GM12878 (cell line): ENCODE results near the gene RAB36. TPM values are rescaled to one million over a fixed set of nuclear protein-coding genes. Genes with fewer than 3 reads are reported as not detected.
A peak's percentile ranks its signal among the peaks of the same experiment; 100 is the strongest.

Experiments
- ATAC-seq: fragments of 200-7000 bp; cut with Tn5 transposase; 3 replicates; pipeline ENCODE4 v1.9.1; 2020; ENCODE audit warnings: mild to moderate bottlenecking, moderate library complexity
- BruUV-seq: library from RNA; stranded (reverse); fragments of 400-500 nt; replicated peaks from 2 replicates; lab custom pipeline; 2021; lab: Mats Ljungman, UMichigan
- CTCF ChIA-PET: fragments of 300-600 bp; sonication (Branson Sonifier 250); formaldehyde crosslinking; extraction: SDS; loops from one replicate; lab custom pipeline; 2021; ENCODE audit warnings: inconsistent platforms; lab: Yijun Ruan, JAX
- POLR2A ChIA-PET: fragments of 350-600 bp; formaldehyde crosslinking; extraction: SDS; loops from one replicate; lab custom pipeline; 2021; ENCODE audit warnings: inconsistent platforms; lab: Charles Lee
- RAD21 ChIA-PET: fragments of 300-600 bp; sonication (Branson Sonifier 250); formaldehyde crosslinking; loops from one replicate; lab custom pipeline; 2023; ENCODE audit warnings: antibody characterized with exemption; ENCODE audit not compliant: unreplicated experiment; lab: Charles Lee
- SMC1A ChIA-PET: fragments of 300-600 bp; sonication (Branson Sonifier 250); formaldehyde crosslinking; loops from one replicate; lab custom pipeline; 2023; ENCODE audit not compliant: unreplicated experiment, uncharacterized antibody; lab: Charles Lee
- DNase-seq: peaks from one replicate; pipeline ENCODE4 v3.0.0-alpha.2; 2011; ENCODE audit warnings: low read depth, low spot score
- FAIRE-seq: peaks from 3 replicates; lab custom pipeline; 2011; peaks lifted over from hg19 to GRCh38; lab: Jason Lieb, UNC
- H2AFZ ChIP-seq: 2 replicates; pipeline ENCODE4 v1.6.0; 2011; ENCODE audit warnings: low read depth, low read length, control low read depth; ENCODE audit not compliant: control insufficient read depth
- H3K27ac ChIP-seq: 2 replicates; pipeline ENCODE4 v1.5.1; 2011; ENCODE audit warnings: control low read depth; ENCODE audit not compliant: control insufficient read depth, insufficient read depth
- H3K27me3 ChIP-seq, 2 experiments: replicated peaks in 1 of 2; 2 replicates each; pipeline versions ENCODE4 v1.6.0 to v1.6.1; 2011; ENCODE audit warnings: low read length in 1 of 2; ENCODE audit not compliant: control insufficient read depth in 2 of 2, insufficient read depth in 2 of 2
- H3K36me3 ChIP-seq, 2 experiments: 2 replicates each; pipeline ENCODE4 v1.5.1; 2011; ENCODE audit warnings: low read length in 1 of 2; ENCODE audit not compliant: control insufficient read depth in 2 of 2, insufficient read depth in 2 of 2
- H3K4me1 ChIP-seq: 2 replicates; pipeline ENCODE4 v1.6.1; 2011; ENCODE audit warnings: mild to moderate bottlenecking, low read length, moderate library complexity, mixed read lengths; ENCODE audit not compliant: control insufficient read depth, insufficient read depth
- H3K4me2 ChIP-seq: 2 replicates; pipeline ENCODE4 v1.6.0; 2011; ENCODE audit warnings: control low read depth; ENCODE audit not compliant: control insufficient read depth, insufficient read depth
- H3K4me3 ChIP-seq: fragments of 200-600 bp; sonication (generic); 2 replicates; pipeline ENCODE4 v1.5.1; 2016
- H3K79me2 ChIP-seq: 2 replicates; pipeline ENCODE4 v1.6.0; 2011; ENCODE audit warnings: low read length; ENCODE audit not compliant: control insufficient read depth, insufficient read depth
- H3K9ac ChIP-seq: 2 replicates; pipeline ENCODE4 v1.8.0; 2011; ENCODE audit warnings: low read length, control low read depth, mixed read lengths; ENCODE audit not compliant: control insufficient read depth, insufficient read depth
- H3K9me3 ChIP-seq: replicated peaks from 3 replicates; pipeline ENCODE4 v1.5.1; 2011; ENCODE audit warnings: mild to moderate bottlenecking, low read length; ENCODE audit not compliant: control insufficient read depth, insufficient read depth
- H4K20me1 ChIP-seq: 2 replicates; pipeline ENCODE4 v1.6.0; 2011; ENCODE audit not compliant: control insufficient read depth, insufficient read depth
- BACH1 ChIP-seq: fragments of 450-650 bp; IDR thresholded peaks from 2 replicates; pipeline ENCODE4 v1.6.1; 2017; ENCODE audit warnings: mild to moderate bottlenecking, borderline replicate concordance
- CBFB ChIP-seq: IDR thresholded peaks from 2 replicates; pipeline ENCODE4 v1.6.1; 2016; ENCODE audit warnings: antibody characterized with exemption, low read depth
- MEF2A ChIP-seq: IDR thresholded peaks from 2 replicates; pipeline ENCODE4 v1.6.1; 2011; ENCODE audit warnings: low read depth, mild to moderate bottlenecking, low read length, moderate library complexity; ENCODE audit not compliant: insufficient read depth
- NFIC ChIP-seq: IDR thresholded peaks from 2 replicates; pipeline ENCODE4 v1.6.1; 2012; ENCODE audit warnings: low read depth, mild to moderate bottlenecking, inconsistent platforms, low read length, moderate library complexity
- NFYB ChIP-seq: IDR thresholded peaks from 2 replicates; pipeline ENCODE4 v1.6.1; 2011; ENCODE audit warnings: low read depth, mild to moderate bottlenecking, low read length, improper control_type of control experiment, moderate library complexity; ENCODE audit not compliant: insufficient read depth
- PAX5 ChIP-seq: IDR thresholded peaks from 2 replicates; pipeline ENCODE4 v1.6.1; 2011; ENCODE audit warnings: low read depth, low read length, borderline replicate concordance
- PKNOX1 ChIP-seq: fragments of 450-650 bp; IDR thresholded peaks from 2 replicates; pipeline ENCODE4 v1.6.1; 2016; ENCODE audit warnings: mild to moderate bottlenecking
- RUNX3 ChIP-seq: IDR thresholded peaks from 2 replicates; pipeline ENCODE4 v1.6.1; 2012; ENCODE audit warnings: low read length, inconsistent platforms
- TARDBP ChIP-seq: IDR thresholded peaks from 2 replicates; pipeline ENCODE4 v1.6.1; 2016; ENCODE audit warnings: borderline replicate concordance
- TCF12 ChIP-seq: IDR thresholded peaks from 2 replicates; pipeline ENCODE4 v1.6.1; 2011; ENCODE audit warnings: low read depth, mild to moderate bottlenecking, low read length
- TCF3 ChIP-seq: IDR thresholded peaks from 2 replicates; pipeline ENCODE4 v1.6.1; 2012; ENCODE audit warnings: low read depth, mild to moderate bottlenecking, low read length, borderline replicate concordance; ENCODE audit not compliant: insufficient read depth
- TCF7 ChIP-seq: IDR thresholded peaks from 2 replicates; pipeline ENCODE4 v1.6.1; 2014; ENCODE audit warnings: antibody characterized with exemption, borderline replicate concordance
- ZBTB33 ChIP-seq: fragments of 450-650 bp; IDR thresholded peaks from 2 replicates; pipeline ENCODE4 v1.6.1; 2017; ENCODE audit warnings: mild to moderate bottlenecking
- WGBS: methylation state at CpG from one replicate; pipeline ENCODE4 v1.1.6; 2016; ENCODE audit warnings: low lambda C conversion rate; ENCODE audit not compliant: insufficient replicate concordance, insufficient coverage; ENCODE audit errors: missing lambda C conversion rate; 5-methylcytosine and 5-hydroxymethylcytosine counted together
- in situ Hi-C: fragments of 300-500 bp; cut with MboI; formaldehyde crosslinking; loops from 9 replicates; pipeline ENCODE4 v1.14.3; 2018; ENCODE audit warnings: mixed read lengths
- intact Hi-C: fragments of 100-400 bp; cut with micrococcal nuclease; formaldehyde crosslinking; loops from one replicate; pipeline ENCODE4 v1.14.2; 2022; ENCODE audit not compliant: unreplicated experiment
- polyA plus RNA-seq, 11 experiments: library from polyadenylated mRNA; depleted of rRNA in 4 of 11; unstranded in 6 of 11; stranded (reverse) in 5 of 11; fragments of >200 nt; fragmentation: Nextera tagmentation in 4 of 11; fragmentation: Illumina TruSeq in 1 of 11; extraction: Ambion mirVana in 4 of 11; extraction: Trizol in 1 of 11; gene quantifications; 1 replicate in 1 of 11; 2 replicates in 10 of 11; pipeline versions ENCODE4 v1.2.1 to v1.2.3, GENCODE V29; 2011 to 2016; ENCODE audit warnings: inconsistent platforms in 2 of 11, missing spikeins in 2 of 11, low read depth in 1 of 11
- total RNA-seq, 4 experiments: library from RNA; depleted of rRNA in 3 of 4; stranded (reverse); fragments of >200 nt in 3 of 4; fragmentation: Illumina TruSeq in 1 of 4; extraction: Trizol in 1 of 4; gene quantifications; 2 replicates each; pipeline versions ENCODE4 v1.2.1 to v1.2.3, GENCODE V29; 2013 to 2021
- TF ChIP-seq, protein P1 (sequence below): fragments of 450-650 bp; IDR thresholded peaks from 2 replicates; pipeline ENCODE4 v1.6.1; 2018; ENCODE audit warnings: borderline replicate concordance, mild to moderate bottlenecking; ENCODE audit not compliant: partially characterized antibody

Gene RAB36
- total and polyA plus RNA-seq, 10 of the 15 experiments (the other 5 are each of a cell fraction or from before 2014, with no cell fraction given), result 0.31 to 2.7 (median 1.1) TPM

DNA sequence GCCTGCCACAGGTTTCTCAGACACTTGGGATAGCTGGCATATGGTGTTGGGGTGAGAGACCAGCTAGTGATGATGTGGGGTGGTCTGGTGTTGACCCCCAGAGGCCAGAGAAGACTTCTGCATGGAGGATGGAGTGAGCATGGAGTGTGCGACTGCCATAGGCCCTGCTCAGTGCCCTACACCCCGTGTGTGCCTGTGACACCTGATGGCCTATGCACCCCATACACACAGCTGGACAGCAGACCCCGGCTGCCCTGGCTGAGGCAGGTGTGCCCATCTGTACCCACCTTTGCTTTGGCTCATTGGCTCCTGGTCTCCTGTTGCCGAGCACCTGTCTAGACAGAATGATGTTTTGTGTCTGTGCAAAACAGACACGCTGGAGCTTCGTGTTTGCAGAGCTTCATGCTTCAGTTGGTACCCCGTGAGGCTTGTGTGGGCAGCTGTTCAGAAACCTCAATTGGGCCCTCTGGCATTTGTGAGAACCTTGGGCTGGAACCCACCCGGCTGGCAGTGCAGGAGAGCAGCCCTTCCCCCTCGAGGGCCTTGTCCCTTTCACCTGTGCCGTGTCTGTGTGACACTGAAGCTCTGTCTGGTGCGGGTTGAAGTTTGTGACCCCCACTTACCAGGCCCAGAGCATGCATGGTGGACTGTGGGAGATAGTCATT, 62.6 kb downstream of the RAB36 start:
- no peak overlapping the region; the same call in 1 of the 2 replicates for H3K27ac ChIP-seq
- WGBS, result 12% methylated on average over 11 of the region's 11 CpGs
- peaks cover 3% of the 10 kb centered on the region; the same call in 1 of the 2 replicates for H4K20me1 ChIP-seq
- in situ Hi-C loops (no loop called here), intact Hi-C loops (no loop called here)
- no peak overlapping the region for H3K4me2 ChIP-seq
- FAIRE-seq (peak; percentile 68), ATAC-seq (peak; percentile 59), DNase-seq (no peak)
- no TSS peak for BruUV-seq
- peaks cover 3 to 15% of the 10 kb centered on the region in 2 experiments; a peak in 3 of 4 replicates for H3K36me3 ChIP-seq
- POLR2A ChIA-PET, result no interaction called here
- CTCF ChIA-PET, result interaction anchor here (1.3 to 1.9 kb wide), 4 partner anchors 11 to 137 kb away, joined by 3 to 5 read pairs (median 3); no protein-coding TSS in a partner anchor
- no peak overlapping the region for H3K4me3 ChIP-seq
- H3K9ac ChIP-seq, result no peak overlapping the region
- SMC1A ChIA-PET, result interaction anchor here (0.8 kb wide), 1 partner anchor 74 kb away, joined by 4 read pairs; no protein-coding TSS in a partner anchor
- peaks cover 4% of the 10 kb centered on the region for H3K4me1 ChIP-seq
- no peaks in the 10 kb centered on the region for H3K9me3 ChIP-seq
- RAD21 ChIA-PET, result interaction anchor here (0.7 to 0.9 kb wide), 2 partner anchors 18 to 248 kb away, joined by 3 read pairs; no protein-coding TSS in a partner anchor
- H3K79me2 ChIP-seq, result no peaks in the 10 kb centered on the region; the same call in none of the 2 replicates
- H2AFZ ChIP-seq, result no peak overlapping the region
- TF ChIP-seq, protein P1, sequence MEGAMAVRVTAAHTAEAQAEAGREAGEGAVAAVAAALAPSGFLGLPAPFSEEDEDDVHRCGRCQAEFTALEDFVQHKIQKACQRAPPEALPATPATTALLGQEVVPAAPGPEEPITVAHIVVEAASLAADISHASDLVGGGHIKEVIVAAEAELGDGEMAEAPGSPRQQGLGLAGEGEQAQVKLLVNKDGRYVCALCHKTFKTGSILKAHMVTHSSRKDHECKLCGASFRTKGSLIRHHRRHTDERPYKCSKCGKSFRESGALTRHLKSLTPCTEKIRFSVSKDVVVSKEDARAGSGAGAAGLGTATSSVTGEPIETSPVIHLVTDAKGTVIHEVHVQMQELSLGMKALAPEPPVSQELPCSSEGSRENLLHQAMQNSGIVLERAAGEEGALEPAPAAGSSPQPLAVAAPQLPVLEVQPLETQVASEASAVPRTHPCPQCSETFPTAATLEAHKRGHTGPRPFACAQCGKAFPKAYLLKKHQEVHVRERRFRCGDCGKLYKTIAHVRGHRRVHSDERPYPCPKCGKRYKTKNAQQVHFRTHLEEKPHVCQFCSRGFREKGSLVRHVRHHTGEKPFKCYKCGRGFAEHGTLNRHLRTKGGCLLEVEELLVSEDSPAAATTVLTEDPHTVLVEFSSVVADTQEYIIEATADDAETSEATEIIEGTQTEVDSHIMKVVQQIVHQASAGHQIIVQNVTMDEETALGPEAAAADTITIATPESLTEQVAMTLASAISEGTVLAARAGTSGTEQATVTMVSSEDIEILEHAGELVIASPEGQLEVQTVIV, result no peak
- TF ChIP-seq NFIC (no peak), TCF3 (0 out of 2 replicates have a peak, but pooled peaks have one; percentile 15), TCF7 (no peak), BACH1 (no peak), TCF12 (0 out of 2 replicates have a peak, but pooled peaks have one; percentile 7), MEF2A (no peak), PKNOX1 (no peak), PAX5 (peak; percentile 47; the same call in 1 of the 2 replicates), CBFB (no peak), TARDBP (no peak), NFYB (no peak), RUNX3 (peak; percentile 37; the same call in 1 of the 2 replicates), ZBTB33 (no peak)
- no peaks in the 10 kb centered on the region for H3K27me3 ChIP-seq
